Endodermal cell (in vitro differentiated cells): ENCODE results near the gene SLC34A1. TPM values are rescaled to one million over a fixed set of nuclear protein-coding genes. Genes with fewer than 3 reads are reported as not detected.
A peak's percentile ranks its signal among the peaks of the same experiment; 100 is the strongest.

ENCODE experiments used
- DNase-seq: peaks from one replicate; pipeline ENCODE4 v3.0.0-alpha.2; 2017
- H3K27ac ChIP-seq: 2 replicates; pipeline ENCODE4 v1.5.1; 2013; ENCODE audit warnings: mild to moderate bottlenecking, low read depth, low read length, moderate library complexity
- H3K27me3 ChIP-seq: 2 replicates; pipeline ENCODE4 v1.6.1; 2013; ENCODE audit warnings: mild to moderate bottlenecking, low read length, moderate library complexity; ENCODE audit not compliant: insufficient read depth, control insufficient read depth, poor library complexity, severe bottlenecking
- H3K36me3 ChIP-seq: 2 replicates; pipeline ENCODE4 v1.7.0; 2013; ENCODE audit warnings: mild to moderate bottlenecking, low read length, moderate library complexity; ENCODE audit not compliant: control insufficient read depth, insufficient read depth
- H3K4me1 ChIP-seq: one replicate; pipeline ENCODE4 v1.7.0; 2013; ENCODE audit warnings: low read length; ENCODE audit not compliant: control insufficient read depth, insufficient read depth
- H3K4me3 ChIP-seq: 2 replicates; pipeline ENCODE4 v1.5.1; 2013; ENCODE audit warnings: mild to moderate bottlenecking, low read length, moderate library complexity
- H3K9ac ChIP-seq: 2 replicates; pipeline ENCODE4 v1.6.1; 2013; ENCODE audit warnings: mild to moderate bottlenecking, low read length, moderate library complexity; ENCODE audit not compliant: poor library complexity, severe bottlenecking; ENCODE audit errors: extremely low read depth
- H3K9me3 ChIP-seq: 2 replicates; pipeline ENCODE4 v1.6.1; 2013; ENCODE audit warnings: mild to moderate bottlenecking, low read length, moderate library complexity; ENCODE audit not compliant: control insufficient read depth
- H3K27ac Mint-ChIP-seq: 2 replicates; pipeline ENCODE4 v1.8.0; 2020; ENCODE audit warnings: mixed read lengths
- H3K27me3 Mint-ChIP-seq: 2 replicates; pipeline ENCODE4 v1.8.0; 2021; ENCODE audit warnings: mild to moderate bottlenecking, mixed read lengths; ENCODE audit not compliant: insufficient read depth
- H3K36me3 Mint-ChIP-seq: 2 replicates; pipeline ENCODE4 v1.8.0; 2020; ENCODE audit warnings: low read depth, mixed read lengths
- H3K4me1 Mint-ChIP-seq: 2 replicates; pipeline ENCODE4 v1.8.0; 2020; ENCODE audit warnings: mixed read lengths
- H3K4me3 Mint-ChIP-seq: 2 replicates; pipeline ENCODE4 v1.8.0; 2020; ENCODE audit warnings: mild to moderate bottlenecking, moderate library complexity, mixed read lengths
- H3K9me3 Mint-ChIP-seq: 2 replicates; pipeline ENCODE4 v1.8.0; 2020; ENCODE audit warnings: mild to moderate bottlenecking, mixed read lengths
- WGBS, 2 experiments: methylation state at CpG; one replicate each; pipeline versions ENCODE4 v1.1.5 to v1.1.7; 2013; ENCODE audit warnings: missing lambda C conversion rate in 2 of 2, mixed read lengths in 1 of 2; ENCODE audit not compliant: insufficient coverage in 1 of 2, insufficient read length in 1 of 2; 5-methylcytosine and 5-hydroxymethylcytosine counted together
- total RNA-seq, 2 donors: library from RNA; stranded (reverse); fragmentation: NEBNext Ultra II Directional in 1 of 2; extraction: Animal tissue kit (Norgen Biotek cat#: 25700) in 1 of 2; gene quantifications; 2 replicates in 1 of 2; 3 replicates in 1 of 2; pipeline ENCODE4 v1.2.1, GENCODE V29; 2021
- TF ChIP-seq, protein P1 (sequence below): fragments of 200-600 bp; sonication (generic); conservative IDR thresholded peaks from 2 replicates; pipeline ENCODE4 v1.5.0; 2021; ENCODE audit warnings: antibody characterized with exemption, mild to moderate bottlenecking

SLC34A1 gene
- total RNA-seq, 2 donors from 2014 or later = not detected

- H3K9me3 ChIP-seq = no peaks in the 10 kb centered on the region
- no peak overlapping the region for H3K27ac Mint-ChIP-seq
- no peaks in the 10 kb centered on the region for H3K36me3 ChIP-seq
- no peaks in the 10 kb centered on the region for H3K9me3 Mint-ChIP-seq
- 56 to 61% methylated on average over 7 to 9 of the region's 10 CpGs for WGBS, 2 experiments
- TF ChIP-seq, protein P1, sequence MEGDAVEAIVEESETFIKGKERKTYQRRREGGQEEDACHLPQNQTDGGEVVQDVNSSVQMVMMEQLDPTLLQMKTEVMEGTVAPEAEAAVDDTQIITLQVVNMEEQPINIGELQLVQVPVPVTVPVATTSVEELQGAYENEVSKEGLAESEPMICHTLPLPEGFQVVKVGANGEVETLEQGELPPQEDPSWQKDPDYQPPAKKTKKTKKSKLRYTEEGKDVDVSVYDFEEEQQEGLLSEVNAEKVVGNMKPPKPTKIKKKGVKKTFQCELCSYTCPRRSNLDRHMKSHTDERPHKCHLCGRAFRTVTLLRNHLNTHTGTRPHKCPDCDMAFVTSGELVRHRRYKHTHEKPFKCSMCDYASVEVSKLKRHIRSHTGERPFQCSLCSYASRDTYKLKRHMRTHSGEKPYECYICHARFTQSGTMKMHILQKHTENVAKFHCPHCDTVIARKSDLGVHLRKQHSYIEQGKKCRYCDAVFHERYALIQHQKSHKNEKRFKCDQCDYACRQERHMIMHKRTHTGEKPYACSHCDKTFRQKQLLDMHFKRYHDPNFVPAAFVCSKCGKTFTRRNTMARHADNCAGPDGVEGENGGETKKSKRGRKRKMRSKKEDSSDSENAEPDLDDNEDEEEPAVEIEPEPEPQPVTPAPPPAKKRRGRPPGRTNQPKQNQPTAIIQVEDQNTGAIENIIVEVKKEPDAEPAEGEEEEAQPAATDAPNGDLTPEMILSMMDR = no peak
- no peak overlapping the region for H3K9ac ChIP-seq
- H3K4me1 Mint-ChIP-seq = peaks cover 15% of the 10 kb centered on the region
- peaks cover 44% of the 10 kb centered on the region for H3K27me3 Mint-ChIP-seq
- peaks cover 18% of the 10 kb centered on the region for H3K27me3 ChIP-seq
- H3K4me3 Mint-ChIP-seq = peak overlapping the region; percentile 63
- peak overlapping the region; percentile 75 for H3K4me3 ChIP-seq
- H3K36me3 Mint-ChIP-seq = no peaks in the 10 kb centered on the region
- no peak overlapping the region for H3K27ac ChIP-seq
- no peak for DNase-seq
- peaks cover 7% of the 10 kb centered on the region for H3K4me1 ChIP-seq
These were observed 20.7 kb upstream of the SLC34A1 start for GRCh38 chr5:177363565-177363964.

DNA sequence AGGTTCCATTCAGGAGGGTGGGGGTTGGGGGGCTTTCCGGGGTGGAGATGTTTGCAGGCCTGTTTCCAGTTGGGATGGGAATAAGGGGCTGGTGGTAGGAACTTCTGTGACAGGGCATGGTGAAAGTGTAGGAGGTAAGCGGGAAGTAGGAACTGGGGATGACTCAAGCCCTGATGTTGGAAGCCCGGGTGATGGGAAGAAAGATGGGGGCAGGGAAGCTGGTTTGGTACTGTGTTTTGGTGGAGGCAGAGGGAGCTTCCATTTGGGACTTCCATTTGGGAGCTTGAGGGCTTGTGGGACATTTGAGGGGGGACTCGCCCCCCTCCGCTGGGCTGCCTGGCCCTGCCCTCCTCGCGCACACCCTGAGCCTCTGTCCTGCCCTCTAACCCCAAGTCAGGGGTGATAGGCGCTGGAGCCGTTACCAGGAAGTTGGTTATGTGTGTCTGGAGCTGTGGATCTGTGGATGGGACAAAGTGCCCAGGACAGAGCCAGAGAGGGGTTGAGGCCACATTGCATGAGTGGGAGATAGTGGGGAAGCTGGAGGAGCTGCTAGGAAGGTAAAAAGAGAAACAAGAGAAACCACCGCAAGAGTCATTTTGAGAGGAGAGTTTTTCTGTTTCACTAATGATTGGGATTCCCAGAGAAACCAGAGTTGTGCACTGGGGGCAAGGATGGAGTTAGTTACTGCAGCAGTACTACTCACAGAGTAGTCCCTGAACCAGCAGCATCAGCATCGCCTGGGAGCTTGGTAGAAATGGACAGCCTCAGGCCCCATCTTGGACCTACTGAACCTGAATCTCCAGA is 19.9 kb upstream of the SLC34A1 start:
- peak; percentile 45 for DNase-seq
- Mint-ChIP-seq H3K9me3 (no peaks in the 10 kb centered on the region), H3K27me3 (peaks cover 42% of the 10 kb centered on the region), H3K4me3 (no peak overlapping the region), H3K4me1 (peaks cover 21% of the 10 kb centered on the region), H3K36me3 (no peaks in the 10 kb centered on the region), H3K27ac (no peak overlapping the region)
- H3K27ac ChIP-seq = no peak overlapping the region
- TF ChIP-seq, protein P1 = no peak
- peaks cover 7% of the 10 kb centered on the region for H3K4me1 ChIP-seq
- H3K36me3 ChIP-seq = no peaks in the 10 kb centered on the region
- peaks cover 18% of the 10 kb centered on the region for H3K27me3 ChIP-seq
- H3K9me3 ChIP-seq = no peaks in the 10 kb centered on the region
- no peak overlapping the region for H3K9ac ChIP-seq
- 90 to 93% methylated on average over 7 to 11 of the region's 11 CpGs for WGBS, 2 experiments
- H3K4me3 ChIP-seq = no peak overlapping the region

DNA sequence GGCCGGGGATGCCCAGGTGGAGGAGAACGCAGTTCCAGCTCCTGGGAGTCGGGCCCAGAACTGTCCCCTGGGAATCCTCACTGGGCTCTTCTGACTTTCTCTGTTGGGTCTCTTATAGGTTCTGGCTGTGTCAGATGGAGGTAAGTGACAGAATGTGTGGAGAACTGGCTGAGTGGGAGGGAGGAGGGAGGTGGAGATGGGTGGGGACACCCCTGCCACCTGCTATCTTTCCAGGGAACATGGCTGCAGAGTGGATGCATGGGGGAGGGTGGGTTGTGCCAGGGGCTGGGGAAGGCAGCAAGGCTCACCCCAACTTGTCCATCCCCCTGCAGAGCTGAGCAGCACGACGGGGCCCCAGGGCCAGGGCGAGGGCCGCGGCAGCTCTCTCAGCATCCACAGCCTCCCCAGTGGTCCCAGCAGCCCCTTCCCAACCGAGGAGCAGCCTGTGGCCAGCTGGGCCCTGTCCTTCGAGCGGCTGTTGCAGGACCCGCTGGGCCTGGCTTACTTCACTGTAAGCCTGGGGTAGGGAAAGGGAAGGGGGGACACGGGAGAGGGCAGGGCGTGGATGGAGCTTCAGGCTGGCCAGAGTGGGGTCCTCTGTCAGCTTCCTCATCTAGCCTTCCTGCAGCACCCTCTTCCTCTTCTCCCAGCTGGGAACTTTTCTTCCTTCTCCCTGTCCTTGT is 18.2 kb upstream of the SLC34A1 start:
- no peaks in the 10 kb centered on the region for H3K36me3 ChIP-seq
- peak overlapping the region; percentile 96 for H3K27ac Mint-ChIP-seq
- H3K36me3 Mint-ChIP-seq = no peaks in the 10 kb centered on the region
- no peaks in the 10 kb centered on the region for H3K9me3 Mint-ChIP-seq
- H3K9me3 ChIP-seq = no peaks in the 10 kb centered on the region
- H3K27me3 Mint-ChIP-seq = peaks cover 36% of the 10 kb centered on the region
- H3K9ac ChIP-seq = peak overlapping the region; percentile 59
- H3K4me3 ChIP-seq = peak overlapping the region; percentile 78
- DNase-seq = peak; percentile 65
- H3K27ac ChIP-seq = peak overlapping the region; percentile 80
- 67 to 100% methylated on average over 2 to 14 of the region's 14 CpGs for WGBS, 2 experiments
- H3K4me1 ChIP-seq = peaks cover 7% of the 10 kb centered on the region
- H3K4me3 Mint-ChIP-seq = peak overlapping the region; percentile 72
- TF ChIP-seq, protein P1 = no peak
- peaks cover 22% of the 10 kb centered on the region for H3K4me1 Mint-ChIP-seq
- peaks cover 17% of the 10 kb centered on the region for H3K27me3 ChIP-seq
